NCI-H2107 (cell line): ENCODE measurements around the gene CSRP1.

Experiments used
- DNase-seq: peaks from one replicate; lab custom pipeline; 2025; lab: John Stamatoyannopoulos, UW

CSRP1 gene

GRCh38 chr1:201455098-201455497, 51.8 kb downstream of the CSRP1 start:
- no peak for DNase-seq

GRCh38 chr1:201454608-201455007, 52.3 kb downstream of the CSRP1 start:
- DNase-seq: no peak

GRCh38 chr1:201452866-201453265, 54.1 kb downstream of the CSRP1 start:
- no peak for DNase-seq

- no peak for DNase-seq
Observed at GRCh38 chr1:201450721-201451291, 56.1 kb downstream of the CSRP1 start.

- DNase-seq: no peak
Observed at GRCh38 chr1:201448990-201449389, 57.9 kb downstream of the CSRP1 start.

GRCh38 chr1:201447903-201448871, 58.7 kb downstream of the CSRP1 start:
- no peak for DNase-seq

GRCh38 chr1:201445310-201445709, 61.6 kb downstream of the CSRP1 start:
- DNase-seq: no peak

- no peak for DNase-seq
Observed at GRCh38 chr1:201444792-201445191, 62.1 kb downstream of the CSRP1 start.

- no peak for DNase-seq
Observed at GRCh38 chr1:201443747-201444146, 63.2 kb downstream of the CSRP1 start.

GRCh38 chr1:201436969-201437368, 70.0 kb downstream of the CSRP1 start:
- DNase-seq: no peak

- no peak for DNase-seq
Observed at GRCh38 chr1:201436393-201436792, 70.5 kb downstream of the CSRP1 start.

- DNase-seq: no peak
Observed at GRCh38 chr1:201434266-201434665, 72.7 kb downstream of the CSRP1 start.

- DNase-seq: no peak
Observed at GRCh38 chr1:201433609-201434008, 73.3 kb downstream of the CSRP1 start.
